HG03521 (cell line): ENCODE data around the gene WWC1.

Experiments
- ATAC-seq: cut with Tn5 transposase; IDR thresholded peaks from one replicate; pipeline ENCODE4 v1.9.1; 2021; ENCODE audit warnings: mild to moderate bottlenecking, moderate library complexity; ENCODE audit not compliant: unreplicated experiment

Gene WWC1

DNA sequence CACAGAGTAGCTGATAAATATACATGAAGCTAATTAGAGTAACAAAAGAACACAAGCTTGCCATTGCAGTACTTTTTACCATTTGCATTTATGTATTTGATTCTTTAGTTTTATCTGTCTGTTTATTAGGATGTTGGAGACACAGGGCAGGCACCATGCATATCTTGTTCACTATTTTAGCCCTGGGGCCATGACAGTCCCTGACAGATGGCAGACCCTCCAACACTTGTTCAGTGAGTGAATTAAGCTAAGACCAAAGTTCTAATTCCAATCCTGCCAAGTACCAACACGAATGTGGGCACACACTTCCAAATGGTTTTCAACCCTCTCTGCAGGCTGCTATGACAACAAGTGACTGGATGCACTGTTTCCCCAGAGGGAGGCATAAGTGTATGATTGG, 182.9 kb downstream of the WWC1 start:
- ATAC-seq, result no peak

DNA sequence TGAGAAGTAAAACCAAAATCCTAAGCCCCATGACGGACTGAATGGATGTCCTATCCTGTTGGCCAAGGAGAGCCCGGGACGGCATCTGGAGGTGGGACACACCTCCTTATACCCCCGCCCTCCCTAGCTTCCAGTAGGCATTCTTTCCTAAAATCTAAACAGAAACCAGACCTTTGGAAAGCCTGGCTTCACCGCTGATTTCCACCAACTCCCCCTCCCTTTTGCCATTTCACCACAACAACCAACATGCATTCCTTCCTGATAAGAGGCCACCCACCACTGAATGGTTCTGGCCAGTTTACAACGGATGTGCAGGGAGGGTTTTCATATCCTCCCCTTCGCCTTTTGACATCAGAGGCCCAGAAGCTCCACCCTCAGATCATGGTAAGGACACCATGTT, 185.6 kb downstream of the WWC1 start:
- ATAC-seq, result no peak

DNA sequence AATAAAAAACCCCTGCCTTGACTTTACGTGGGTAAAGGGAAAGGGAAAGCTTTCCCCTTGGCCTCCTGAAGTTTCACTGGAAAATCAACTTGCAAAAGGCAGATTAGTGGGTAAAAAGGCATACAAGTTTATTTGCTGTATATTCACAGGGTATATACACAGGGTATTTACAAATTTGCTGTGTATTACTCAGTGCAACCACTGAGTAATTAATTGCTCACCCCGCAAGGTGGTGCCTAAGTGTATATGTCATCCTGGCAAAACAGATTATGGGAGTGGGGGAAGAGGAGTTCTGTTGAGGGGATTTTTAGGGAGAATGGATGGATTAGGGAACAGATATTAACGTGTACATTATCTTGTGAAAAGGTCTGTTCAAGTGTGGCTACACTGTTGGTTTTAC, 187.7 kb downstream of the WWC1 start:
- ATAC-seq, result no peak

GRCh38 chr5:168480601-168481000, 189.2 kb downstream of the WWC1 start:
- ATAC-seq, result no peak

DNA sequence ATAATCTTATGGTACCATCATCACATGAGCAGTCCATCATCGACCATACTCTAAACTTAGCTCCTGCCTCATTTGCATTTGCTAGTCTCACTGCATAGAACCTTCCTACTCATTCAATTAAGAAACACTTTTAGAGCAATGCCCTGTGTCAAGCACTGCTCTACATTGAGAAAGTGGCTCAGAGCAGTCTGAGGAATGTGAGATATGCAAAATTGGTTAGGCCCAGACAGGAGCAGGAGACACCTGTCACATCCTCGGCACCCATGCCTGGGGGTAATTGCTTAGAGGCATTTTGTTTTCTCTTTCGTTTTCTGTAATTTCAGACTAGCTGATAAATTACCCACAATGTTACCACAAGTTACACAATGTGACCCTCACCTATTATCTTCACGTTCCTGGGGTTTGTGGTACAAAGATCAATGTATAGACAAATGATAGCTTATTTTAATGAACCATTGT, 189.9 kb downstream of the WWC1 start:
- ATAC-seq, result peak; percentile 93

DNA sequence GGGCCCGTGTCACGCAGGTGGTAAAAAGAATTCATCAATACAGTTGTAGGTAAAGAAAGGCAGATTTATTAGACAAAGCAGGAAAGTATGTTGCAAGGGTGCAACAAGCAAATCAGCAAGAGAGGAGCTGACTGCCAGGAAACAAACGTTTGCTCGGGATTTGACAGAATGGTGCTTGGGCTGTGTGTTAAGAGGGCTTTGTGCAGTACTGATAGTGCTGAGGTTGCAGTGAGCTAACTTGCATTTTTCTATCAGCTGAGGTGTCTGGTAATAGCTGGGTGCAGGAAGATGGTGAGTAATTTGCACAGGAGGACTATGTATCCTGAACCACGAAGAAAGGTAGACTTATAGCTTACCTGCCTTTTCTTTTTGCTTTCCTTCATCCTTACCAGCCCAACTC, 190.9 kb downstream of the WWC1 start:
- no peak for ATAC-seq

GRCh38 chr5:168486136-168486879, 194.9 kb downstream of the WWC1 start, which contains the start of gene RARS1:
TSS of gene RARS1 (plus strand) at chr5:168486471. CDS start at chr5:168486499, 28 bp downstream.
- peak; percentile 86 for ATAC-seq

- ATAC-seq, result no peak
Measured at GRCh38 chr5:168489059-168489458, 197.6 kb downstream of the WWC1 start.

DNA sequence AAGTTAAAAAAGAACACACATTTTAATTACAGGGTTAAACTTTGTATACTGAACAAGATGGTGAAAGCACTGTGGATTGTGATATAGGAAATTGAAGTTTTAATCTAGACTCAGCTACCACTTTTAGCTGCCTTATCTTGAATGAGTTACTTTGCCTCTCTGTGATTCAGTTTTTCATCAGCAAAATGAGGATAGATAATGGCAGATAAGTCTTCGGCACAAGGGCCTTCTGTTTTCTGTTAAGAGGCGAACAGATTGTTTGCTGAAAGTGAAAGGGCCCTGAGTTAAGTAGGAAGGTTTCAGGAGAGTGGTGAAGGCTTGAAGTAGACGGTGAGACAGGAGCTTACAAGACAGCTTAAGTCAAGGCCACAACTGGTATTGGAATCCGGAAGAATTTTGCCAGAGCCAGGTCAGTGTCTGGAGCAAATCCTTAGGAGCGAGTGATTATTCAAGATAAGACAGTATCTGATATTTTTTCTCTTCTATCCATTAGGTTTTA, 202.7 kb downstream of the WWC1 start:
- no peak for ATAC-seq

GRCh38 chr5:168502563-168503237, 211.3 kb downstream of the WWC1 start:
- ATAC-seq, result no peak

DNA sequence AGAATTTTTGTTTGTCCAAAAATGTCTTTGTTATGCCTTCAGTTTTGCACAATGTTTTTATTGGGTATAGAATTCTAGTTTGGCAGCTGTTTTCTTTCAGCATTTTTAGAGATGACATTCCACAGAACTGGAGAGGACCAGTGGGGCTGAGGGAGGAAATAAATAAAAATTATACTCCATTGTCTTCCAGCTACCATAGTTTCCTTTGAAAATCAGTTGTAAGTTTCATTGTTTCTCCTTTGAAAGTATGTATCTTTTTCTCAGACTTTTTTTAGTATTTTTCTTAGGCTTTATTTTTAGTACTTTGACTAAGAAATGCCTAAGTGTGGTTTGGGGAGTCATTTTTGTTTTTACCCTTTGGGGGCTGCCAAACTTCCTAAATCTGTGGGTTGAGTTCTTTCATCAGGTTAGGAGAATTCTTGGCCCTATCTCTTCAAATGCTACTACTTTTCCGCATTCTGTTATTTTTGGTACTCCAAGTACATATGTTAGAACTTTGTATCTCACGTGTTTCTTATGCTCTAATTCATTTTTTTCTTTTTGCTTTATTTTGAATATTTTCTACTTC, 222.5 kb downstream of the WWC1 start:
- ATAC-seq, result no peak
